Limb (tissue), 2 donors: ENCODE data around the gene ZNF804A.

Experiments
- DNase-seq, 2 donors: peaks; one replicate each; pipeline ENCODE4 v3.0.0-alpha.2; 2016; ENCODE audit errors: extremely low spot score in 2 of 2

ZNF804A gene

DNA sequence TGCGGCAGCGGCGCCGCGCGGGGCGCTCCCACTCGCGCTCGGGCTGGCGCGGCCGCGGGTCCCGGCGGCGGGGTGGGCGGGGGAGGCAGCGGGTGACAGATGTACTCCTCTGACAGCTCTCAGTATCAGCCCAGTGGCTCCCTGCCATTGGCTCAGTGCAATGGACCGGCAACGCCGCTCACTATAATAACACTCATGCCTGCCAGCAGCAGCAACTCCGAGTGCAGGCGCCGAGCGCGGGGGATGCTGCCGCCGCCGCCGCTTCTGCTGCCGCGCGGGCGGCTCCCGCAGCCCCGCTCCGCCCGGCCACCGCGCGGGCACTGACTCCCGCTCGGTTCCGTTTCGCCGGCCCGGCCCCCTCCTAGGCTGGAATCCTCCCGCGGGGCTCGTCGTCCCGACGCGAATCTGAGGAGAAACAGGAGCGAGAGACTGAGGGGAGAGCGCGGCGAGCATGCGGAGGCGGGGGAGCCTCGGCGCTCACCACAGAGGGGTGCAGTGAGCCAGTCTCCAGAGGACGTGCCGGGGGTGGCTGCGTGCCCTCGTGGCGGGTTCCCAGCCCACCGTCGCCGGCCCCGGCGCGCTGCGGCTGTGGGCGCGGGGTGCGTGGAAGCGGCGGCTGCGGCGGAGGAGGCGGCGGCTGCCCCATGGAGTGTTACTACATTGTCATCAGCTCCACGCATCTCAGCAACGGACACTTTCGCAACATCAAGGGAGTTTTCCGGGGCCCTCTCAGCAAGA, at the start of gene ZNF804A:
TSS of gene ZNF804A (plus strand) at position 214 of the 738 bp plus-strand sequence. CDS start at position 645, 431 bp downstream.
- peak in 1 of 2 donors; percentile 83 for DNase-seq

DNA sequence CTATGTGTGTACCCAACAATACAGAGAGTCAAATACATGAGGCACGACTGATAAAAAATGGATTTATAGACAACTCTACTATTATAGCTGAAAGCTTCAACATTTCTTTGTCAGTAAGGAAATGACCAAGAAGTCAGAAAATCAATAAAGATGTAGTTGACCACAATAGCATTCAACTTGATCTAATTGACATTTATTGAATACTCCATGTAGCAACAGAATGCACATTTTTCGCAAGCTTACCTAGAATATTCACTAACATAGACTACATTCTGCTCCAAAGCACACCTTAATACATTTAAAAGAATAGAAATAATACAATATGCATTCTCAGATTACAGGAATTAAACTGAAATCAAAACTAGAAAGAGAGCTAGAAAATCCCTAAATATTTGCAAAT, 49.2 kb upstream of the ZNF804A start:
- DNase-seq, result no peak

DNA sequence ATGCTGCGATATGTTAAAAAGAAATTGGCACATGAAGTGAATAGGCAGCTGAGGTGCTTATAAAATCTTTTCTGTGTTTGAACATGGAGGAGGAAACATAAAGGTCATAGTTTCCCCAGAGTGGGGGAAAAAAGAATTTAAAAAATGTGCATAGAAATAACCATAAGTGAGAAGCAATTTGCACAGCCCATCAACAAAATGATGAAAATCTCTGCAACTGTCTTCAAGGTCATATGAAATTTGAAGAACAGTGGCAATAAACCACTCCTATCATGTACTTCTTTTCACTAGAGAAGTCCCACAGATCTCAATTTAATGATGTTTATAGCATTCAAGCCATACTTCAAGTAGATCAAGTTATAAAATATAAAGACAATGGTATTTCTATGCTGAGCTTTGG, 46.7 kb upstream of the ZNF804A start:
- no peak for DNase-seq

DNA sequence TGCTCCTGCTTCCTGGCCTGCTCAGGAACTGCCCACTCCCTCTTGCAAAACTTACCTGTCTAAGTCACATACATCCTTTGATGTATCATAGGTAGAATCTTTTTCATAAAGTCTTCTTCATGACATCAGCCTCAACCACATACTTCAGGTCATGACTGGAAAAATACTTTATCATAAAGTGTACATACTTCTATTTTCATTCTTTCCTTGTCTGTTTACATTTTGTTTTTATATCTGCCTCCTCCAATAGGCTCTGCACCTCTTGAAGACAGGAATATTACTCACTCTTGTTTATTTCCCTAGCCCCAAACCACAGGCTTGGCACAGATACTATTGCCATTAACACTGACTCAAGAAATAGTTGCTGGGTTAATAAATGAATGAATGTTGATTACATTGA, 43.6 kb upstream of the ZNF804A start:
- no peak for DNase-seq

DNA sequence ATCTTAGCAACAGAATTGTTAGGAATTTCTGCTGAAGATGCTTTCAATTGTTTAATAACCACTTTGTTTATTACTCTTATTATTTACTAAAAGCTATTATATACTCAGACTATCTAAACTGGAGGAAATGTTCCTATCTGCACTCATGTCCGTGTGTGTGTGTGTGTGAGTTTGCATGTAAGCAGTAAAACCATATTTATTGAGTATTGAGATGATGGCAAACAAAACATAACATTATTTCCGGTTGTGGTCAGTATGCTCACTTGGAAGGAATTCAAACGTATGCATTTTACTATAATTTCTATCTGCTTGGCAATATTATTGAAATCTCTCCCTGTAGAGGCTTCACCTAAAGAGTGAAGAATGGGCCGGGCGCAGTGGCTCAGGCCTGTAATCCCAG, 43.0 kb upstream of the ZNF804A start:
- no peak for DNase-seq

DNA sequence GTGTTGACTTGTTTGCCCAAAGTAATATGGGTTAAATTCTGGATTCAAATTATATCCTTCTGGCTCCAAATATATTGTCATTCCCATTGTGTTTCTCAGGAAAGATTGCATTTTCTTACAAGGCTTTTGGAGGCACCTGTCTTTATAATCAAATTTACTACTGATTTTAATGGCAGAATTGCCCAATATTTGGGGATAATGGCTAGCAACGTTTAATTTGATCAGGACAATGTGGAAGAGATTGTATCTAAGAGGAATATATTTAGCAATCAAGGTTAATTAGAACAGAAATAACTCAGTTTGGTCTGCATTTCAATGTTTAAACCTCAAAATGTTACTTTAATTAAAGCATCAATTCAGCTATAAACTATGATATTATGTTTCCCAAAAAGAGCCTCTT, 41.7 kb upstream of the ZNF804A start:
- no peak for DNase-seq

DNA sequence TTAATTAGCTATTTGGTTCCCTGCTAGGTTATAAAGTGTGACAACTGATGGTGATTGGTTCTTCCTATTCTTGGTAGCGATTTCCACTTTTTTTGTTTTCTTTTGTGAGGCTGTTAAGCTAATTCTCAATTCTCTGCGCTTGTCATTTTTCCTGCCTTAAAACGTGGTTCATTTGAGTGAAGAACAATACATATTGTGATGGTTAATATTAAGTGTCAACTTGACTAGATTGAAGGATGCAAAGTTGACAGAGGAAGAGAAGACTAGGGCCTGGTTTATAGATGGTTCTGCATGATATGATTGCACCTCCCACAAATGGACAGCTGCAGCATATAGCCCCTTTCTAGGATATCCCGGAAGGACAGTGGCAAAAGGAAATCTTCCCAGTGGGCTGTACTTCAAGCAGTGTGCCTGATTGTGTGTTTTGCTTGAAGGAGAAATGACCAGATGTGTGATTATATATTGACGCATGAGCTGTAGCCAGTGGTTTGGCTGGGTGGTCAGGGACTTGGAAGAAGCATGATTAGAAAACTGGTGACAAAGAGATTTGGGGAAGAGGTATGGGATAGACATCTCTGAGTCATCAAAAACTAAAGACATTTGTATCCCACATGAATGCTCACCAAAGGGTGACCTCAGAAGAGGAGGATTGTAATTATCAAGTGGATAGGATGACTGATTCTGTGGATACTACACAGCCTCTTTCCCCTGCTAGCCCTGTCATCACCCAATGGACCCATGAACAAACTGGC, 39.4 kb upstream of the ZNF804A start:
- DNase-seq, result no peak

DNA sequence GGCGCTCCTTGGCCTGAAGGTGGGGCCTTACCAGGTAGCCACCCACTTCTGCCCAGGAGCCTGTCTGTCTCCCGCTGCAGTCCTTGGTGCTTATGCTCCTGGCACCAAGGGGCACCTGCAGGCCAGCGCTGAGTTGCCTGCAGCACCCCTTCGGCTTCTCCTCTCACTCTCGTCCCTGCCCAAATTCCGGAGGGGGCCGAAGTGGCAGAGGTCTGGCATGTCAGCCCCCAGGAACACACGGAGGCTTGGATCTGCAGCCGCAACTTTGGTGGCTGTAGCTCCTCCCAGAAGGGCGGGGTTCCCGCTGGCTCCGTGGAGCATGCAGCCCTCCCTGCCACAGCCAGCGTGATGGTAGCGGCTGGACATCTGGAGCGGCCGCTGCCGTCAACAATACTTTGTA, 37.7 kb upstream of the ZNF804A start:
- DNase-seq, result no peak

DNA sequence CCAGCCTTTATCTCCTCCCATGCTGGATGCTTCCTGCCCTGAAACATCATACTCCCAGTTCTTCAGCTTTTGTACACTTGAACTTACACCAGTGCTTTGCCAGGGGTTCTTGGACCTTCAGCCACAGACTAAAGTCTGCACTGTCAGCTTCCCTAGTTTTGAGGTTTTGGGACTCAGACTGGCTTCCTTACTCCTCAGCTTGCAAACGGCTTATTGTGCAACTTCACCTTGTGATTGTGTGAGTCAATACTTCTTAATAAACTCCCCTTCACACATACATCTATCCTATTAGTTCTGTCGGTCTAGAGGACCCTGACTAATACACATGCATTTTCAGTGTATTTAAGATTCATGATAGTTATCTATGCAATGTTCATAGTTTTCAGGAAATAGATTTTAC, 35.8 kb upstream of the ZNF804A start:
- no peak for DNase-seq

DNA sequence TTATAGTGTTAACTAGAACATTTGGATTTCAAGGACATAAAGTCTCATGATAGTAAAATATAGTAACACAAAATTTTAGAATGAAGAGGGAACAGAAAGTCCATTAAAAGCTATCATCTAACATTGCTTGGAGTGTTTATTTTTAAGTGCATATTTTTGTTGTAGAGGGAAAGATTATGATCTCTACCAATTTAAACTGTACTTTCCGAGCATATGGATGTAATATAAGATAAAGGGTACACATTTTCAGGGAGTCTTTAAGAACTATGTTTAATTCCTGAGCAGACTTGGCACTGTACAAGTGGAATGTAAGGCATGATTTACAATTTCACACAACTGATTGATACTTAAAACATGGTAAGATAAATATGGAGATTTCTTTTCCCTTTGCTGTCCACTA, 34.2 kb upstream of the ZNF804A start:
- DNase-seq, result no peak

DNA sequence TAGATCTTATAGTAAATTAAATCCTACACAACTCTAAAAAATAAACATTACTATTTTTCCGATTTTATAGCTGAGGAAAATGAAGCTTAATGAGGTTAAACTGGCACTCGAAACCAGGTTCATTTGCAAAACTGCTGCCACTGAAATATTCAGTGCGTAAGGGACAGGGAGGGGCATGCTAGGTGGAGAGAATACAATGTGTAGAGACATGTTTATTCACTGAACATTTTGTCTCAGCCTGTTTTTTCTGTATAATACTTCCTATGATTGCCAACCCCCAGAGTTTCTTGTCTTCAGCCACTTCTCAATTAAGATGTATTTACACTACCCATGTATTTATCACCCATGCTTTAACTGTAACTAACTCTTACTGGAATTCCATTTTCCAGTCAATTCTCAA, 31.6 kb upstream of the ZNF804A start:
- no peak for DNase-seq

DNA sequence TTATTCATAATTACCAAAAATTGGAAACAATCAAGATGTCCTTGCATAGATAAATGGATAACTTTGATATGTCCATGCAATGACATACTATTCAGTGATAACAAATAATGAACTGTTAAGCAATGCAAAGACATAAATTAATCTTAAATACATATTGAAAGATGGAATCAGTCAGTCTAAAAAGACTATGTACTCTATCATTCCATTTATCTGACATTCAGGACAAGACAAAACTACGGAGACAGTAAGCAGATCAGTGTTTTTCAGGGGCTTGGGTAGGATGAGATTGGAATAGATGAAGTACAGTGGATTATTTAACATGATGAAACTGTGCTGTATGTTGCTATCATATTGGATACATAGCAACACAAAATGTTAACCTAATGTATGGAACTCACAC, 21.3 kb upstream of the ZNF804A start:
- DNase-seq, result no peak

DNA sequence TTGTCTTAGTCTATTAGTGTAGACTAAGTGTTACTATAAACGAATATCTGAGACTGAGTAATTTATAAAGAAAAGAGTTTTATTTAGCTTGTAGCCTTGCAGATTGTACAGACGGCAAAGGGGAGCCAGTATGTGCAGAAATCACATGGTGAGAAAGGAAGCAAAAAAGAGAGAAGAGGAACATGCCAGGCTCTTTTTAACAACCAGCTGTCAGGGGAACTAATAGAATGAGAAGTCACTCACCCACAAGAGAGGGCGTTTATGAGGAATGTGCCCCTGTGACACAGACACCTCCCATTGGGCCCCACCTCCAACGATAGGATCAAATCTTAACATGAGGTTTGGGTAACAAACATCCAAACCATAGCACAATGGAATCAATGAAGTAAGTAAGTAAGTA, 20.6 kb upstream of the ZNF804A start:
- no peak for DNase-seq

DNA sequence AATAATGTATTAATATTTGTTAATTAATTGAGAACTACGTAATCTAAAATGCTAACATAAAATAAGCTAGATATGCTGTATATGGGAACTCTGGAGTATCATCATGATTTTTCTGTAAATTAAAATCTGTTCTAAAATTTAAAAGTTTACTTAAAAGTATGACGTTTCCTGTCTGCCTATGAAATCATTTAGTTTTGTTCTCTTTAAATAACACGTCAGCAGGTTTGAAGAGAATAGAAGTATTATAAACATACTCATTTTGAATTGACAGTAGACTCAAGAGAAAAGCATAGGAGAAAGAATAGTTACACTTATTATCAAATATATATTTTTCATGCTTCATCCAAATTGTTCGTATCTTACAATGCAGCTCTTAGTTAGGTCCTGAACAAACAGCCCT, 19.1 kb upstream of the ZNF804A start:
- DNase-seq, result no peak

DNA sequence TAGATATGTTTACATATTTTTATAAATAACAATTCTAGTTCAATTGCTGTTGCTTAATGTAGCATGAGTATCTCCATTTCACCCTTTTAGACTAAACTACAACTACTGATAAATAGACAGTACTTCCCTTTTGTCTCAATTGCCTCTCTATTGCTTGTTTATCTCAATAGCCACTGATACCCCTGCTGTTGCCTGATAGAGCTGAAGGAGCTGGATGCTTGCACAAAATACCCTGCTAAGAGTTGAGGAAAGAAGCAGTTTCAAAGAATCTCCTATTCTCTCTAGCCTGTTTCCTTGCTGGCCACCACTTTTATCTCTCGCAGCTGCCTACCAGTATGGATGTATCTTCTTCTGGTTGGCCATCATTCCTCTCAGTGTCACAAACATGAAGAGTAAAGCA, 16.9 kb upstream of the ZNF804A start:
- DNase-seq, result no peak

DNA sequence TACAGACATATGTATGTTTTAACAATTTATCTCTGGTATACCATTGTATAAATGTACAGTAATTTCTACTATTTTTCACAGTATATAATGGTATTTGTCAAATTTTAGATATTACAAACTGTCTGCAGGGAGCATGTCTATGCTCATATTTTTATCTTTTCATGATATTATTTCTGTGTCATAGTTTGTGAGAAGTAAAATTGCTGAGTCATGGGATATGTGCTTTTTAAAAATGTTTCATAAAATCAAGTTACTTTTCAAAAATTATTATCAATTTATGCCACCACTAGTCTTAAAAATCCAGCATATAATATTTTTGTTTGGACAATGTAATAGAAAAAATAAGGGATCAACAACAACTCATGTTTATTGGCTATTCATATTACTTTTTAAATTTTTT, 9.1 kb upstream of the ZNF804A start:
- no peak for DNase-seq

DNA sequence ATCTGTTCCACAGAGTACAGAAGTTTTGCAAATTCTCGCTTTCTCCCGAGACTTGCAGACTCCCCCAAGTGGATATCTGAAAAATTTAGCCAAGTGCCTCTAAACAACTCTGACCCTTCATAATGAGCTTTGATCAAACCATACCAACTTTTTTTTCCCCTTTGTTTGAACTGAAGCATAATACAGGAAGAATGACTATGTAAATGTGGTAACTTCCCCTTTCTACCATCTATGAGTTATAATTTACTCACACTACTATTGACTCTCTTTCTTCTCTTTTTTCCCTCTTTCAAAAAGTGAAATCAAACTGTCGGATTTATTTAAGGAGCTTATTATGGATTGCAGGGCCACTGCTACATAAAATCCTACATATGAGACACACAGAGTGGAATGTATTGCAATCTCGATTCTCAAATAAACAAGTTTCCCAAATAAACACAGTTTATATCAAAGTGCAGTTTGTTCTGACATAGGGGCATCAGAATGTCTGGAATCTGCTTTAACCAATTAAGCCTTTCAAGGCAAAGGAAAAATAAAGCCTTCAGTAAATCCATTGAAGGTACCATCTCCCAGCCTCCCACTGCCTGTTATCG, 1.4 kb upstream of the ZNF804A start:
- no peak for DNase-seq

DNA sequence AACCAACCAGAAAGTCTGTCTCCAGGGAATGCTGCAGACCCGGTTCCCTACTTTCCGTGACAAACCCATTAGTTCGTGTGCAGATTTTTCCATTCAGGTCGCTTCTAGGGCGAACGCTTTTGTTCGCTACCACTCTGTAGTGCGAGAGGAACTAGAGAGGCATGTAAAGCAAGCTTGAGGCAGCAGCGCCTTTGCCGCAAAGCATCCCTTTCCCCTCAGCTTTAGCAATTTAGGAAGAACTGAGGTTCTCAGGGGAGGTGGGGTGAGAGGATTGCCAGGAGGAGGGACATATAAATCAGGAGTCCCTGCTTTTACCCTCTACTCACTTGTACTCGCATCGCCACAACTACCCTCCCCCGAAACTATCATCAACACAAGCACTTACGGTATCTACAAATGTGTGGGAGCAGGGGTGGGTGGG, 748 bp upstream of the ZNF804A start:
- DNase-seq, result peak in 1 of 2 donors; percentile 68

DNA sequence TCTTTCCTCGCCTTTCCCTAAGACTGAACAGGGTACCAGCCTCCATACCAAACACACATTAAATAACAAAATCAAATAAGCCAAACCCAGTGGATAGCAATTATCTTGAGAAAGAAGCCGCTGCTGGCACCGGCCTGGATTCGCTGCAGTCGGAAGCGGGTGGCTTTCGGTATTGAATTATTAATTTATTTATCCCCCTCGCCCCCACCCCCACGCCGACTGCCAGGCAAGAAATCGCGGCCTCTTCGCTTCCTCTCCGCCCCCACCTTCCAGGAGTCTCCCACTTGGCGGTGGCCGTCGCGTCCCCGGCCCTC, 370 bp upstream of the ZNF804A start:
- DNase-seq, result no peak

DNA sequence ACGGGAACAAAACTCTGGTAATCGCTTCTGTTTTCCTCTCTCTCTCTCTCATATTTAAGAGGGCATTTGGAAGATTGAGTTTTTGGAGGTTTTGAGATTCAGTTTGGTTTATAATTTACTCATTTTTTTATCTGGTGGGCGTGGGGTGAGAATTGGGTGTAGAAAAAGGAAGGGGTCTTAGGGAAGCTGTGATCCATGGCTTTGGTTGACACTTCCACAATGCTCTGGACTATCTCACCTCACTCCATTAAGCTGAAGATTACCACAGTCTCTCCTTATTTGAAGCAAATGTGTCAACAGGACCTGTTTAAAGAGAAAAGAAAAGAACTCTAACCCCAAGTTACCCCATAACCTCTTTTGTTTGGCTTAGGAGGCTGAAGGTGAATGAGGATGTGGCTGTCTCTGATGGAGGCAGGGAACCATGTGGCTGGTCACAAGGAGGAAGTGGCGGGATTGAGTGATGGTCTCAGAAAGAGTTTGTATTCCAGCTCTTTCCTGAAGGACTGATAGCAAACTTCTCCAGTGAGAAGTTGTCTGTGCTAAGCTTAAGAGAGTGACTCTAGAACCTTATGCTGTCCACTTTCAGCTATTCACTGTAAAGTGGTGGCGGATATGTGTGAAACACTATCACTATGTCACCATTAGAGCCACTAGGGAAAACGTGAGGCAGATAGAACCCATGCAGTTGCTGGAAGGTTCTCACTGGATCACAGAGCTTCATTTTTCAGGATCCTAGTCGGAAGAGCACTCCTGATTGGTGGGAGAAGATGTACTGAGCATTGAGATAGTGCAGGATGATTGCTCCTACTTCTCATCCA, 934 bp downstream of the ZNF804A start:
- peak in 1 of 2 donors; percentile 28 for DNase-seq

DNA sequence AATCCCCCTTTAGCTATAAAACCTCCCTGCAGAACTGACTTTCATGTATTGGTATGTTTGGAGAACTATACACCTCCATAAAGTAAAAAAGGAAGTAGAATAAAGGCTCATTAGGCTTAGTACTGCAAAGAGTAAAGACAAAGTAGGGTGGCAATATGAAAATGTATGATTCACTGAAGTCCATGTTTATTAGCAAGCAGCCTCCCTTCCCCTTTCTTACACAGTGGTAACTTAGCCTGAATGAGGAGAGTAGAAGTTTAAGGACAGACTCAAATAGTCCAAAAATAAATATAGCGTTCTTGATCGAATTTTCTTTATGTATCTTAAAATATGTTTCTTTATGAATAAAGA, 1.5 kb downstream of the ZNF804A start:
- DNase-seq, result no peak

DNA sequence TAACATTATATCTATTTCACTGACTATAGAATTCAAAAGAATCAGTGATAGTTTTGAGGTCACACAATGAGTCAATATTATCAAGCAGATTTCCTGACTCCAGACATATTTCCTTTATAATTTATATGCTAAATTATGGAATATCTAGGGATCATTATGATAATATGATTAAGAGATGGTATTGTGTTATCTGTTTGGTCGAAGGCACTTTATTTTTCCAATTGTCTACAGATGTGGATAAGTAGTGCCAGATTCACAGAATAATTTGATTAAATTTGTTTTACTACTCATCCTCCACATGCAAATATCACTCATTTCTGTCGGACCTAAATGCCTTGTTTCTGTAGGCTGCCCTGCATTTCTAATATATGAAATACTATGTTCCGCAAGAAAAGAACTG, 4.4 kb downstream of the ZNF804A start:
- DNase-seq, result no peak
